Retinal pigment epithelial cell (primary cell): Measurements from ENCODE around the gene MEIS1.
"Not testable (repeated sequence)": the region's sequence is repeated elsewhere in the genome, so short reads cannot be mapped to it uniquely, and the experiment has no call there.

ENCODE experiments used
- DNase-seq: peaks from one replicate; pipeline ENCODE4 v3.0.0-alpha.2; 2010; ENCODE audit warnings: low read depth
- H3K4me3 ChIP-seq: 2 replicates; pipeline ENCODE4 v1.5.1; 2011; ENCODE audit warnings: mild to moderate bottlenecking, low read length, control low read depth, moderate library complexity
- CTCF ChIP-seq: conservative IDR thresholded peaks from 2 replicates; pipeline ENCODE4 v1.5.1; 2011; ENCODE audit warnings: low read depth, low read length, control low read depth, inconsistent platforms

MEIS1 gene

GRCh38 chr2:66481100-66481549 is 46.2 kb downstream of the MEIS1 start:
- no peak overlapping the region for H3K4me3 ChIP-seq
- DNase-seq, result peak; percentile 96
- TF ChIP-seq CTCF, result no peak

GRCh38 chr2:66485252-66485651 is 50.3 kb downstream of the MEIS1 start:
- DNase-seq, H3K4me3 ChIP-seq: not testable (repeated sequence)

- TF ChIP-seq CTCF, result no peak
- no peak for DNase-seq
- no peak overlapping the region for H3K4me3 ChIP-seq
Measured at GRCh38 chr2:66488946-66489345, 54.0 kb downstream of the MEIS1 start.

- DNase-seq, result no peak
- no peak for TF ChIP-seq CTCF
- H3K4me3 ChIP-seq, result no peak overlapping the region
Measured at GRCh38 chr2:66489436-66489835, 54.5 kb downstream of the MEIS1 start.

- TF ChIP-seq CTCF, result no peak
- DNase-seq, result no peak
- H3K4me3 ChIP-seq, result no peak overlapping the region
Measured at GRCh38 chr2:66490588-66491001, 55.7 kb downstream of the MEIS1 start.

- TF ChIP-seq CTCF, result no peak
- H3K4me3 ChIP-seq, result no peak overlapping the region
- DNase-seq, result no peak
Measured at GRCh38 chr2:66494708-66495107, 59.8 kb downstream of the MEIS1 start.

- H3K4me3 ChIP-seq, result no peak overlapping the region
- peak; percentile 30 for TF ChIP-seq CTCF
- peak; percentile 46 for DNase-seq
Measured at GRCh38 chr2:66495788-66496640, 61.1 kb downstream of the MEIS1 start.
